HG02610 (cell line): ENCODE data around the gene AKAP10.
"Not testable (repeated sequence)": the region's sequence is repeated elsewhere in the genome, so short reads cannot be mapped to it uniquely, and the experiment has no call there.

Experiments
- ATAC-seq: cut with Tn5 transposase; IDR thresholded peaks from one replicate; pipeline ENCODE4 v1.9.1; 2021; ENCODE audit warnings: mild to moderate bottlenecking, moderate library complexity; ENCODE audit not compliant: unreplicated experiment

The AKAP10 gene

GRCh38 chr17:19933628-19934027 is 44.0 kb downstream of the AKAP10 start:
- no peak for ATAC-seq

- no peak for ATAC-seq
Measured at GRCh38 chr17:19933221-19933620, 44.4 kb downstream of the AKAP10 start.

- ATAC-seq, result no peak
Measured at GRCh38 chr17:19928299-19928698, 49.3 kb downstream of the AKAP10 start.

- ATAC-seq, result no peak
Measured at GRCh38 chr17:19915245-19915978, 62.2 kb downstream of the AKAP10 start.

- no peak for ATAC-seq
Measured at GRCh38 chr17:19911033-19911432, 66.6 kb downstream of the AKAP10 start.

GRCh38 chr17:19909139-19909538 is 68.5 kb downstream of the AKAP10 start:
- no peak for ATAC-seq

- no peak for ATAC-seq
Measured at GRCh38 chr17:19905502-19905901, 72.1 kb downstream of the AKAP10 start.

GRCh38 chr17:19904924-19905323 is 72.7 kb downstream of the AKAP10 start:
- ATAC-seq, result no peak

GRCh38 chr17:19904412-19904811 is 73.2 kb downstream of the AKAP10 start:
- ATAC-seq, result no peak

GRCh38 chr17:19900809-19901208 is 76.8 kb downstream of the AKAP10 start:
- ATAC-seq, result no peak

GRCh38 chr17:19897903-19898302 is 79.7 kb downstream of the AKAP10 start:
- ATAC-seq, result no peak

GRCh38 chr17:19897090-19897837 is 80.4 kb downstream of the AKAP10 start:
- no peak for ATAC-seq

GRCh38 chr17:19896679-19897078 is 80.9 kb downstream of the AKAP10 start:
- no peak for ATAC-seq

GRCh38 chr17:19890554-19890953 is 87.1 kb downstream of the AKAP10 start:
- ATAC-seq, result not testable (repeated sequence)

- ATAC-seq, result not testable (repeated sequence)
Measured at GRCh38 chr17:19890001-19890400, 87.6 kb downstream of the AKAP10 start.

- no peak for ATAC-seq
Measured at GRCh38 chr17:19886116-19886515, 91.5 kb downstream of the AKAP10 start.

- ATAC-seq, result no peak
Measured at GRCh38 chr17:19883537-19884215, 94.0 kb downstream of the AKAP10 start.

- no peak for ATAC-seq
Measured at GRCh38 chr17:19880393-19880792, 97.2 kb downstream of the AKAP10 start.

GRCh38 chr17:19877364-19877945 is 100.2 kb downstream of the AKAP10 start:
- ATAC-seq, result no peak

- no peak for ATAC-seq
Measured at GRCh38 chr17:19876529-19877161, 101.0 kb downstream of the AKAP10 start.

GRCh38 chr17:19874256-19874655 is 103.4 kb downstream of the AKAP10 start:
- no peak for ATAC-seq
